ENCODE measurements around the gene GTF2H1. TPM values are rescaled to one million over a fixed set of nuclear protein-coding genes. Genes with fewer than 3 reads are reported as not detected.

Gene GTF2H1
- total and polyA plus RNA-seq, 9 of the 15 experiments (the other 6 are each of a cell fraction or from before 2014, with no cell fraction given): 56.9 to 126 (median 92.1) TPM

- FAIRE-seq: peak; percentile 67
- Histone ChIP-seq H3K4me1 (replicated peaks in 1 of 2; ENCODE audit: control insufficient read depth in 2 of 2, insufficient read depth in 2 of 2, low read length in 2 of 2) (peaks cover 13 to 21% of the 10 kb centered on the region in 2 experiments), H3K27ac (ENCODE audit: extremely low read depth, low read depth, low read length) (peak within 1 kb of the TSS; percentile 94), H2AFZ (ENCODE audit: low read depth, low read length) (peak within 1 kb of the TSS; percentile 92), H3K4me2 (ENCODE audit: insufficient read depth, low read length) (peak within 1 kb of the TSS; percentile 100), H3K4me3 (peak within 1 kb of the TSS; percentile 79), H3K27me3 (ENCODE audit: control insufficient read depth in 2 of 2, insufficient read depth in 2 of 2, low read length in 2 of 2) (no peaks in the 10 kb centered on the region), H3K9me3 (replicated peaks; ENCODE audit: control insufficient read depth, insufficient read depth, low read depth, low read length) (no peaks in the 10 kb centered on the region), H3K79me2 (ENCODE audit: control insufficient read depth, insufficient read depth, low read length) (peaks cover 56% of the 10 kb centered on the region), H3K9ac (ENCODE audit: insufficient read depth in 1 of 2, low read depth in 2 of 2, low read length in 2 of 2) (peak within 1 kb of the TSS; percentile 84 to 97), H3K36me3 (ENCODE audit: control insufficient read depth, insufficient read depth, low read length) (peaks cover 42% of the 10 kb centered on the region), H4K20me1 (replicated peaks; ENCODE audit: control insufficient read depth, insufficient read depth, low read length) (peaks cover 31% of the 10 kb centered on the region), H3K9me1 (ENCODE audit: control insufficient read depth, insufficient read depth, low read length) (no peaks in the 10 kb centered on the region)
- peak; percentile 86 for ATAC-seq
- no TSS peak for BruUV-seq (replicated peaks)
- ChIA-PET CTCF (ENCODE audit: low intra/inter-chr PET ratio) (interaction anchor here (0.6 kb wide), 1 partner anchor 123 kb away, joined by 3 read pairs; no protein-coding TSS in a partner anchor), POLR2A (interaction anchor here (0.6 to 3.0 kb wide), 22 partner anchors 10 to 1689 kb away, joined by 3 to 45 read pairs (median 4); partner anchors contain the start of genes HPS5 and TSG101)
- in situ Hi-C loops (cut with MboI): no loop called here
- under 1% methylated on average over 42 of the region's 60 CpGs for WGBS (ENCODE audit: insufficient coverage, low coverage, missing lambda C conversion rate)
- intact Hi-C loops (cut with micrococcal nuclease): loop anchor here (10.0 kb wide), 1 partner anchor 250 kb away; no protein-coding TSS in a partner anchor
- peak; percentile 96 to 98 (median 96) for DNase-seq (ENCODE audit: extremely low read depth in 1 of 4, low spot score in 3 of 4)
- TF ChIP-seq ZNF583 (CRISPR knock-in tag; IDR thresholded peaks at IDR 0.05): no peak
- peak; percentile 34; the same call in 1 of the 2 replicates for TF ChIP-seq ARID1B (IDR thresholded peaks at IDR 0.05)
- TF ChIP-seq FOXJ2 (tag; IDR thresholded peaks at IDR 0.05): no peak
- peak; percentile 60; the same call in 1 of the 2 replicates for TF ChIP-seq RAD51 (IDR thresholded peaks at IDR 0.05; ENCODE audit: borderline replicate concordance, low read depth)
- peak; percentile 88; the same call in 1 of the 2 replicates for TF ChIP-seq ZNF511 (CRISPR knock-in tag; IDR thresholded peaks at IDR 0.05)
- TF ChIP-seq PRPF4 (IDR thresholded peaks at IDR 0.05; ENCODE audit: insufficient read depth, low read depth, low read length, poor library complexity, severe bottlenecking): peak; percentile 92
- TF ChIP-seq CTBP1 (IDR thresholded peaks at IDR 0.05; ENCODE audit: borderline replicate concordance): peak; percentile 65; the same call in 1 of the 2 replicates
- peak; percentile 94 for TF ChIP-seq AFF4 (CRISPR knock-in tag; IDR thresholded peaks at IDR 0.05)
- TF ChIP-seq NELFE (IDR thresholded peaks at IDR 0.05; ENCODE audit: insufficient read depth, insufficient read length): peak; percentile 26
- TF ChIP-seq CBX1 (IDR thresholded peaks at IDR 0.05; ENCODE audit: low read depth): peak; percentile 95
- TF ChIP-seq KDM4B (IDR thresholded peaks at IDR 0.05; ENCODE audit: borderline replicate concordance in 2 of 2, low read depth in 1 of 2): peak in 1 of 2 experiments; percentile 88; a peak in 1 of 4 replicates
- peak; percentile 82; the same call in 1 of the 2 replicates for TF ChIP-seq FOXP1 (CRISPR knock-in tag; IDR thresholded peaks at IDR 0.05)
- 0 out of 2 replicates have a peak, but pooled peaks have one; percentile 40 for TF ChIP-seq ZNF766 (CRISPR knock-in tag; conservative IDR thresholded peaks at IDR 0.05)
- TF ChIP-seq KDM2B (CRISPR knock-in tag; IDR thresholded peaks at IDR 0.05): 0 out of 2 replicates have a peak, but pooled peaks have one; percentile 63
- TF ChIP-seq HDAC2 (IDR thresholded peaks at IDR 0.05): peak; percentile 50; the same call in 1 of the 2 replicates
- peak; percentile 95 for TF ChIP-seq POLR2AphosphoS5 (IDR thresholded peaks at IDR 0.05; ENCODE audit: control insufficient read depth, insufficient read depth, low read depth, low read length)
- TF ChIP-seq RBM14 (IDR thresholded peaks at IDR 0.05; ENCODE audit: borderline replicate concordance, insufficient read depth, low read depth, low read length): 0 out of 2 replicates have a peak, but pooled peaks have one; percentile 61
Measured at GRCh38 chr11:18394275-18394927, 72.0 kb downstream of the GTF2H1 start, which contains the start of gene LDHA. LDHA (plus strand) TSS chr11:18394563; CDS start chr11:18396843, 2,280 bp downstream.

All from K562 (cell line).